SIG-M5 (cell line): Measurements from ENCODE around the gene SLC25A20.
"Not testable (repeated sequence)": the region's sequence is repeated elsewhere in the genome, so short reads cannot be mapped to it uniquely, and the experiment has no call there.

Experiments
- DNase-seq: peaks from one replicate; lab custom pipeline; 2025; lab: John Stamatoyannopoulos, UW

The SLC25A20 gene, protein sequence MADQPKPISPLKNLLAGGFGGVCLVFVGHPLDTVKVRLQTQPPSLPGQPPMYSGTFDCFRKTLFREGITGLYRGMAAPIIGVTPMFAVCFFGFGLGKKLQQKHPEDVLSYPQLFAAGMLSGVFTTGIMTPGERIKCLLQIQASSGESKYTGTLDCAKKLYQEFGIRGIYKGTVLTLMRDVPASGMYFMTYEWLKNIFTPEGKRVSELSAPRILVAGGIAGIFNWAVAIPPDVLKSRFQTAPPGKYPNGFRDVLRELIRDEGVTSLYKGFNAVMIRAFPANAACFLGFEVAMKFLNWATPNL

DNA sequence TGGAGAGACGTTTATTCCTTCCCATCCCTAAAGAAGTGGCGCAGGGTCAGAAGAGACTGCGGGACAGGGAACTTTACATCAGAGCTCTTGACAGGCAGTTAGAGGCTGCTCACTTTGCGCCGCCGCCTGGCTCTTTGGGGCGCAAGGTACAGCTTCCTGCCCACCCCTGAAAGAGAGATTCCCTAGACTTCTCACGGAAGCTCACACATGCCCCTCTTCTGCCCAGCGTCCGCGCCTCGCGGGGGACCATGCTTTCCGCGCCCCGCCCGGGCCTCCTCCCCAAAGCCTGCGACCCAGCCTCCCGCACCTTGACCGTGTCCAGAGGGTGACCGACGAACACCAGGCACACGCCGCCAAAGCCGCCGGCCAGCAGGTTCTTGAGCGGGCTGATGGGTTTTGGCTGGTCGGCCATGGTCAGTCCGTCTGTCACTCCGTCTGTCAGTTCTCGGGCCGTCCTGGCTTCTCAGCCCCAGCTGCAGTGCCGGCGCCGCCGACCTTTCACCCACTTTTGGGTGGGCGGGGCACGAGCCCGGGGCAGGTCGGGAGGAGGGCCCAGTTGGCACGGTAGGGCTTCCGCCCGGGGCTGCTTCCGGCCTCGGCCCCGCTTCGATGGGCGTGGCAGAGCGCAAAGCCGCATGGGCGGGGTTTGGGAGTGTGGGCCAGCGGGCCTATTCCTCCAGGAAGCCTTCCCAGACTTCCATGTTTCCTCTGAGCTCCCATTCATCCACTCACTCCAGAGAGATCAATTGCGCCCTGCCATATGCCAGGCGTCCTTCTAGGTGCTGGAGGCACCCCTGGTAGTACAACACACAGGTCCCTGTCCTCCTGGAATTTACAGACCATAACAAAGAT, at the start of gene SLC25A20:
Gene SLC25A20, minus strand, starts transcription at position 500 of the 852 bp plus-strand sequence. Its CDS starts 88 bp downstream, at position 412.
- DNase-seq: no peak

DNA sequence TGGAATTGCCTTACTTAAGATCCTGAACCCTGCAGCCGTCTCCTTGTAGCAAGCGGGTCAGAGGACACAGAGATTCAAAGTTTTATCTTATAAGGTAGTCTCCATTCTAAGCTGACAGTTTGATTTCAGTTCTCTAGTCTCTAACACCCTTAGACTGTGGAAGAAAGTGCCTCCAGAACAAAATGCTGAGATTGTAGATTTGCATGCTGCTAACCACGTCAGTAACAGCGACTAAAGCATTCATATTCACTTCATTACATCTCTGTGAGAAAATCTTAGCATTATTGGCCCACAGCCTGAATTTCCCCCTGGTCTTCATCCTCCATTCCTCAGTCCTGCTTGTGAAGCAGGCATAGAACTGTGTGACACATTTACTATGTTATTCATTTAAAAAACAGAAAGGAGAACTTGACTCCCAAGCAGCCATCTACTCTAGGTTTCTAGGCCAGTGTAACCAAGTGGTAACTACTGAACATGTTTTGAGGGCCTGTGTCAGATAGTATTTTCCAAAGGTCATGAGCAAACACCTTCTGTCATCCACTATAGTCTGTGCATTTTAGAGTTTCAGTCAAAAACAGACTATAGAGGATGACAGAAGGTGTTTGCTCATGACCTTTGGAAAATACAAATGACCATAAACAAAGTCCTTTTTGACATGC, 47.3 kb upstream of the SLC25A20 start:
- DNase-seq: no peak

DNA sequence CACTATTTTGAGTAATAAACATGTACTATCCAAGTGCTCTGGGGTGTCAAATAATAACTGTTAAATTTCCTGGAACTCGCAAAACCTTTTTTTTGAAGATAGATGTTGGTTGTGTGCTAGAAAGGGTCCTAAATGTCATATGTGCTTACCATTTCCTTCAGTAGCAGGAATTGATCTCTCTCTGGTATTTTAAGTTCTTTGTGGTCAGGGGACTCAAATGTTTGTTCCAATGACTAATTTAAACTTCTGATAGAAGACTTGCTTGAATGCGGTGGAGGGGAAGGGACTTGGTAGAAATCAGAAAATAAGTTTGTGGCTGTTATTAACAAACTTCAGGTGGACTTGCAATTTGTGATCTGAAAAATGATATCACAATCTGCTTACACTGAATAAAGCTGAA, 46.8 kb upstream of the SLC25A20 start:
- DNase-seq: no peak

DNA sequence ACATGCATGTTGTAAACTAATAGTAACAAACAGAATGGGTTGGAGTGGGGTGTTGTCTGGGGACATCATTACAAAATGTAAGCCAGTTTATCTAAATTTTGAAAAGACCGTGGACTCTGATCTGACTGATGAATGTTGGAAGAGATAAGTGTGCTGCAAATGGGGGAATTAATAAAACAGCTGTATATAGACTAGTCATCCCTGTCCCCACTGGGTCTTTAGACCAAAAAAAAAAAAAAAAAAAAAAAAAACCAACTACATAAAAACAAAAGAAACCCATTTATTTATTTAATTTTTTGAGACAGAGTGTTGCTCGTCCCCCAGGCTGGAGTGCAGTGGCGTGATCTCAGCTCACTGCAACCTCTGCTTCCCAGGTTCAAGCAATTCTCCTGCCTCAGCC, 40.0 kb upstream of the SLC25A20 start:
- no peak for DNase-seq

DNA sequence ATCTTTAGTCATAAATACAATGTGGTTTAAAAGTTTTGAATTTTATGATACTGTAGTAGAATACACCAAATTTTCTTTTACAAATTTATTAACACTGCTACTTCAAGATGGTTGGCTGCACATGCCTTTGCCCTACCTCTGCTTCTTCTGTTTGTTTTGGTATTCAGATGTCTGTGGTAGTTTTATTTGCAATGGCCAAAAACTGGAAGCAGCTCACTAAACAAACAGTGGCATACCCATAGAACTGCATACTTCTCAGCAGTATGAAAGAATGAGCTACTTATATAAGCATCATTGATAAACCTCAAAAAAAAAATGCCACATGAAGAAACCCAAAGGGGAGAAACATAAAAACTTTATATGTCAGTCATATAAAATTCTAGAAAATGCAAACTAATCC, 39.5 kb upstream of the SLC25A20 start:
- no peak for DNase-seq

DNA sequence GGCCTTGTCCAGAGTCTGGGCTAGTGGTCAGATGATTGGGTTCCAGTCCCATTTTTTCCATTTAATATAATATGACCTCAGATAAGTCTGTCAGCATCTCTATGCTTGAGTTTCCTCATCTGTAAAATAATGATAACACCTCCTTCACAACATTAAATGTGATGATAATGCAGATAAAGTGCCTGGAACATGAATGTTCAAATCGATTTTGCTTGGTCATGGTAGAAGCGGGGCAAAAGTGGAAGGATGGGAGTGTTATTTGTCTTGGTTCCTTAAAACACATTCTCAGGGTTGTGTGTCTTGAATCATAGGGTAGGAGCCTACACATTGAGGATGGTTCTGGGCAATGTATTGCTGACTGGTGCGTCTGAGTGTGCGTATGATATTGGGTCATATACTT, 36.8 kb upstream of the SLC25A20 start:
- no peak for DNase-seq

DNA sequence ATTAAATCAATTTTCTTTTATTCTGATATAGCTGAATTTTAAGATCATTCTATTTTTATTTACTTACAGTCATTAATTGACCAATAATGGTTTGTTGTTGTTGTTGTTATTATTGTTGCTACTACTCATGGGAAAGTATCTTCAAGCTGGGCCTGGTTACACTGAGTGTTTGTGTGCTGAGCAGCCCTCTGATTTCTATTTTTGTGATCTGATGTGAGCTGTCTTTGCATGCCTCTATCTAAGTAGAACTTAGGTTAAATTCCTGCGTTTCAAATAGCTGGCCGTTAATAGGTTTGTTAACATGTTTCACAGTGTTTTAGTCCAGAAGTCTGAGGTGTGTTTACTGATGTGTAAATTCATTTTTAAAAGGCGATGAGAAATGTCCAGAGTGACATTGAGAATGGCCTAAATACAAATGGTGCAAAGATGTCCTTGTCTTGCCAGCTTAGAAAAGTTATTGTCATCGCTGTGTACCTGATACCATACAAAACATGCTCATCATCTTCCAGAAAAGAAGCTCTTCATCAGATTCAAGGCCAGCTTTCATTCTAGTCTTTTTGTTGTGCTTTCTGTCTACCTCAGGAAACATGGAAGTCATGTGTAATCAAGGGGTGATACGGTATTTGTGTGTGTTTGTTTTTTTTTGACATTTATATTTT, 35.8 kb upstream of the SLC25A20 start:
- DNase-seq: no peak

DNA sequence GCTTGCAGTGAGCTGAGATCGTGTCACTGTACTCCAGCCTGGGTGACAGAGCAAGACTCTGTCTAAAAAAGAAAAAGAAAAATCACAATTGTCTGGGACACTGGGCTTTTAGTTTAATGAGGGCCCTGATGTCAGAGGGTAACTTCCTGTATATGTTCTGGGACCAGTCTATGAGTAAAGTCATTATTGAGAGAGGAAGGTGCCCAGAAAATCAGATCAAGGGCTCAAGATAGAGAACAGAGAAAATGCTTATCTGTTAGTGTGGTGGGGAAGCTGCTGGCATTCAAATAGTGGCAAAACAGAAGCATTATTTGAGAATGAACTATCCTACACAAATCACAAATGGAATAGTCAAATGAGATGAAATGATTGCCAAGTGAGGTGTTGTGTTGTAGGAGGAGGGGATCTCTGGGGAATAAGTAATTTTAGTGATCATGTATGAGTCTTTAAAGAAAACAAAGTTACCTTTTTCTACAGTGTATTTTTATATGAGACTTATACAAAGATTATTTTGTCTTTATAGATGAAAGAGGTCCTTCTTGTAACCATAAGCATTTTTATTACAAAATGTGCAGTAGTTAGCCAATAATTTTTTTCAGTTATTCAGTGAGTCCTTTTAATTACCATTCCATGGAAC, 33.4 kb upstream of the SLC25A20 start:
- no peak for DNase-seq

DNA sequence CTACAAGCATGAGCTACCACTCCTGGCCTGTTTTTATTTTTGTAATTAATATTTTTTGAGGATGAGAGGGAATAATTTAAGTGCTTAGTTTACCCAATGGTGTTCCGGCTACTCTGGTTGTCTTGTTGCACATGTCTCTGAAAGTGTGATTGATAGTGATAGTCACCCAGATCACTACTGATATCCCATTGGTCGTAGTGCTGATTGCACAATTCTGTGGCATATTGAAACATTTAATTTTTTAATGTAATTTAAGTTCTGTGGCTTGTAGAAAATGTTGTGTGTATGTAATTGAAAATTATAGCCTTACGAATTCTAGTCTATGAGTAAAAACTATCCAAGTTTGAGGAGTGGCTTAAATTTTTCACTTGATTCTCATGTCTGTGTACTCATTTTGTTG, 31.9 kb upstream of the SLC25A20 start:
- no peak for DNase-seq

DNA sequence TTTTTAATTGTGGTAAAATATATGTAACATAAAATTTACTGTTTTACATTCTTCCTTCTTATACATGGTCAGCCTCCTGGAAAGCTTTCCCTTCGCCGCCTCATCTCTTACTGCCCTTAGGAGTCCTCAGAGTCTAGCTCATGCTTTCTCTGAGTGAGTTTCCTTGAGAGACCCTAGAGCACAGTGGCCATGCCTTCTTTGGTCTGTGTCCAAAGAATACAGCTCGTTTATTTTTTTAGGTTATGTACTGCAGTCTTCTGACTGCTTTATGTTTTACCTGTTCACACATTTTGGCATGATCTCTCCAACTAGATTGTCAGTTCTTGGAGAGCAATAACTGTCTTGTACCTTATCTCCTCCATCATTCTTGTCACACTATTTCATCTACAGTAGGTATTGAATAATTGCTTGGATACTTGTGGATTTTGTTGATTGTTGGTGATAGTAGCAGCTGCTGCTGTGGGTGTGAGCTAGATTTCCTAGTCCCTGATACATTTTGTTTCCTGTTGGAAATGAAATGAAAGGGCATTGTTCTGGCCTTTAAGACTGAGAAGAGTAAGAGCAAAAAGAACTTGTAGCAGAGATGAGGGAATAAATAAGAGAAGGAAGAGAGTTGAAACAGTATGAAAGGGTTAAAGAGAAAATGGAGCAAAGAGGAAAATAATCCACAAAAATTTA, 30.8 kb upstream of the SLC25A20 start:
- DNase-seq: no peak

DNA sequence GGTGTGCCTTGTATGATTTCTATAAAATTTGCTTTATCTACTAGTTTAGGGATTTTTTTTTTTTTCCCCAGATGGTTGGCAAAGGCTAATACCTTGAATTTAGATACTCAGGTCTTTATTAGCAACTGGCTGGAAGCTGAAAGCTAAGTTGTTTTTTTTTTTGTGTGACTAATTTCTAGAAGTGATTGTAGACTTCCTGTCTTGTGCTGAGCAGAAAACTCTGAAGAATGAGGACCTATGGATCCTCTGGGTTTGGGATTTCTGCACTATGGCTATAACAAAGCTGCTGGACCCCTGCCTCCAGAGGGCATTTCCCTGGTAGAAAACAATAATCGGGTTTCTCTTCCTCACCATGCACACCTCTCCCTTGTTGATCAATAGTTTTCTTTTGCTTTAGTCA, 30.0 kb upstream of the SLC25A20 start:
- no peak for DNase-seq

DNA sequence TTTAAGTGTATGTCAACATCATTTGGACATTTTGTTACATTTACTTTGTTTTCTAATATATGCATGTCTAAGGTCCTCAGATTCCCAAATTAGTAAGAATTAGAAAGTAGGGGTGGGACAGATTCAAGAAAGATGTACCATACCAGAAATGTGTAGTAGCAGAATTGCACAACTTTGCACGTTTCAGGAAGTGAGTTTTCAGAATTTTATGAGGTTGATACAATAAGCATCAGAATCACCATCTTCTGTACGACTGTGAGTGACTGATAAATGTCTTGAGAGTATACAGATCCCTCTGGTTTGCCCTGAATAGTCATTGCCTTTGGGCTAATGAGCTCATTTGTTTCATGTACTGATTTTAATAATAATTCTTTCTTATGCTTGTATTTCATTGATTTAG, 29.2 kb upstream of the SLC25A20 start:
- DNase-seq: peak; percentile 39

DNA sequence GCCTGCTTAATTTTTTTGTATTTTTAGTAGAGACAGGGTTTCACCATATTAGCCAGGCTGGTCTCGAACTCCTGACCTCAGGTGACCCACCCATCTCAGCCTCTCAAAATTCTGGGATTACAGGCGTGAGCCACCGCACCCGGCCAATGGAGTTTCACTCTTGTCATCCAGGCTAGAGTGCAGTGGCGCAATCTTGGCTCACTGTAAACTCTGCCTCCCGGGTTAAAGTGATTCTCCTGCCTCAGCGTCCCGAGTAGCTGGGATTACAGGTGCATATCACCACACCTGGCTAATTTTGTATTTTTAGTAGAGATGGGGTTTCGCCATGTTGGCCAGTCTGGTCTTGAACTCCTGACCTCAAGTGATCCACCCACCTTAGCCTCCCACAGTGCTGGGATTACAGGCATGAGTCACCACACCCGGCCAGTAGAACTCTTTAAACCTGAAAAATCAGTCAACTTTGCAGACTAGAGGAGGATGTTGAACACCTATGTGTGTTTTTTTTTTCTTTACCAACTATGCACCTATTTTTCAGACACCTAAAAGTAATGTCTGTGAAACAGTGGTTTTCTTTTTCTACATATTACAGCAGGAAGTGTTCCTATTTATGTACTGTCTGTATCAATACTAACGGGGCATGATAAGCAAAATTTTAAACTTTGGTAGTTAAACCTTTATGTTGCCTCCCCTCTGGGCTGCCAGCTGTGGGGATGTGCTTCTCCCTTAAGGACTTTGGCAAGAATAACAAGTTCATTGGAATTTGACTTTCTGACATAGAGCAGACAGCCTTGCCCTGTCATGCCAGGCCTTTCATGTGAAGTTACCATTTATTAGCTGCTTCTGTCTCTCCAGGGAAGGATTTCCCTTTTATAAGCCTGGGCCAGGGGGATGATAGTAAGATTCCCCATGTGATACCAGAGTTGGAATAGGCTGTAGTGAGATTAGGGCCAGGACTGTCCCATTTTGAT, 28.0 kb upstream of the SLC25A20 start:
- no peak for DNase-seq

DNA sequence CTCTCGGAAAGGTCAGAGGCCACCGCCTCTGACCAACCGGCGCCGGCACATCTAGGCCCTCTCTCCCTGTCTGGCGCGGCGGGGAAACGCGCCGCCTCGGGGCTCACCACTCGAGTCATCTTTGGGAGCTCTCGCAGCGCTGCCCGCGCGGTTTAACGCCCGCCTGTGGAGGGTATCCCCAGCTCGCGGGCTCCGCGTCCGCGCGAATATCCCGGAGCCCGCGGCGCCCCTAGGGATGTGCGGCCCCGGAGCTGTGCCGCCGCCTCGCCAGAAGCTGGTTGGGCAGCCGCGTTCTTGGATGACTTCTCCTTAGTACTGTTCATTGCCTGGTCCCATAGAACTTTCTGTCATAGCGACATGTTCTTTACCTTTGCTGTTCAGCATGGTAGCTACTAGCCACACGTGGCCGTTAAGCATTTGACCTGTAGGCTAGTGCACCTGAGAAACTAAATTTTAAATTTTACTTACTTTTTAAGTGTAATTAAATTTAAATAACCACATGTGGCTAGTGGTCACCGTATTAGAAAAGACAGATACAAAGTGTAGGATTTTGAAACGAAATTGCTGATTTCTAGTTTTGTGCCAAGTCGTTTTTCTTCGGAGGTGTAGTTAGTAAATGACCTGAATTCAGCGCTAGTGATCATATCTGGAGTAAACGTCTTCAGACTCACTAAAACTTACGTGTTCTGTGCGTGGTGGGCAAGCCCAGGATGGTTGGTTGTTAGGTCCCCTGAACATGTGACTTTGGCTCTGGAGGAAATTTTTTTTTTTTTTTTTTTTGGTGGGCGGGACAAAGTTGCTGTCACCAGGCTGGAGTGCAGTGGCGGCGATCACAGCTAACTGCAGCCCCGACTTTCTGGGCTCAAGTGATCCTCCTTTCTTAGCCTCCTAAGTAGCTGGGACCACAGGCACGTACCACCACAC, 20.8 kb upstream of the SLC25A20 start:
- DNase-seq: peak; percentile 59

DNA sequence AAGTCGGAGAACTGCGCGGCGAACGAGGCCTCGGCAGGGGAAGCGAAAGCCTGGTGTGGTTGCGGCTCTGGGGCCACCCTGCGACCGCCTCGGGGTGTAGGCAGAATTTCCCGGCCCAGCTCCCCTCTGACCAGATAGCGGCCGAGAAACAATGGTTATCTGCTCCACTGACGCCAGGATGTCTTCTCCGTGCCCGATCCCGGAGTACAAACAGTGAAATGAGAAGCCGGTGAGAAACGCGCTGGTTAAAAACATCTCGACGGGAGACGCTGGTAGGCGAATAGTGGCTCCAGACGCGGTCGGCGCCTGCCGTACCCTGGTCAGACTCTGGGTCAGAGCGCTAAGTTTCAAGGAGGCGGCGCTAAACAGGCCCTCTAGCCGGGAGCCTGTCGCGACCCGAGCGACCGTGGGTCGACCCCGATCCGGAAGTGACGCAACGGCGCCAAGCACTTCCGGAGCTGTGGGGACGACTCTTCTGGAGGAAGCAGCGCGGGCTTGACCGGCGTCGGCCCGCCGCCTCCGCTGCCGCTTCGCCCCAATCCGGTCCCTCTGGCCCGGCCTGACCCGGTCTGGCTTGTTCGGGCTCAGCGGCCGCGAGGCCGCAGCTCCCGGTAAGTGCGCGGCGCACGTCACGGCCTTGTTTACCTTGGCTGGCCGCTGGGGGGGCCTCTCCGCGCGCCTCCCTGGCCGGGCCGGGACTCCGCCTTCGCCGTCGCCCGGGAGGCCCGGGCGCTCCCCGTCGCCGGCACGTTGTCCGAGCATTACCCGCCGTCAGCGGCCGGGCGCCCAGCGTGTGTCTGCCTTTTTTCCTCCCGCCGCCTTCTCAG, 19.9 kb upstream of the SLC25A20 start, which contains the start of gene ARIH2:
Gene ARIH2, plus strand, starts transcription at position 455 of the 827 bp plus-strand sequence. CDS start 8,717 bp downstream, outside the sequence.
- DNase-seq: peak; percentile 53

DNA sequence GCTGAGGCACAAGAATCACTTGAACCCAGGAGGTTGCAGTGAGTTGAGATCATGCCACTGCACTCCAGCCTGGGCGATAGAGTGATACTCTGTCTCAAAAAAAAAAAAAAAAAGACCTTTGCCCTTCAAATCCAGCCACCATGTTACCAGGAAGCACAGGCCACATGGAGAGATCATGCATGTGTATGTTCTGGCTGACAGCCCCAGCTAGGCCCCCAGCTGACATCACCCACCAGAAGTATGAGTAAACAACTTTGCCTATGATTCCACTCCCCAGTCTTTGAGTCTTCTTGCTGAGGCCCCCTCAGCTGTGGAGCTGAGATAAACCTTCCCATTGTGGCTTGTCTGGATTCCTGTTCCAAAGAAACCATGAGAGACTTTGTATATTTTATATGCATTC, 16.6 kb upstream of the SLC25A20 start:
- DNase-seq: no peak

DNA sequence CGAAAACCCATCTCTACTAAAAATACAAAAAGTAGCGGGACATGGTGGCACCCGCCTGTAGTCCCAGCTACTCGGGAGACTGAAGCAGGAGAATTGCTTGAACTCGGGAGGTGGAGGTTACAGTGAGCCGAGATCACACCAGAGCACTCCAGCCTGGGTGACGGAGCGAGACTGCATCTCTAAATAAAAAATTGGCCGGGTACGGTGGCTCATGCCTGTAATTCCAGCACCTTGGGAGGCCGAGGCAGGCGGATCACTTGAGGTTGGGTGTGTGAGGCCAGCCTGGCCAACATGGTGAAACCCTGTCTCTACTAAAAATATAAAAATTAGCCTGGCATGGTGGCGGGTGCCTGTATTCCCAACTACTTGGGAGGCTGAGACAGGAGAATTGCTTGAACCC, 8.3 kb upstream of the SLC25A20 start:
- DNase-seq: not testable (repeated sequence)

DNA sequence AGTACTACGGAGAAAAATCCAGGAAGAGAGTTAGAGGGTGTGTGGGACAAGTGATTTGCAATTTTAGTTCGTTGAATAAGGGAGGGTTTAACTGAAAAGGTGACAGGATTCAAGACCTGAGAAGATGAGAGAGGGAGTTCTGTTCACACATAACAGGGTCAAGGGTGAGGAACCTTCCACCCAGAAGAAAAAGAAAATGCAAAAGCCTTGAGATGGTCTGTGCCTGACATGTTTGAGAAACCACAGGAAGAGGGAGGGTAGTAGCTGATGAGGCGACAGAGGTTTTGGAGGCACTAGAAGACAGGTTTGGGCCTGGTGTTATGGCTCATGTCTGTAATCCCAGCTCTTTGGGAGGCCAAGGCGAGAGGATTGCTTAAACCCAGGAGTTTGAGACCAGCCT, 591 bp upstream of the SLC25A20 start:
- no peak for DNase-seq
